ENCODE results near the gene MPL. TPM values are rescaled to one million over a fixed set of nuclear protein-coding genes. Genes with fewer than 3 reads are reported as not detected.
"Not testable (repeated sequence)": the region's sequence is repeated elsewhere in the genome, so short reads cannot be mapped to it uniquely, and the experiment has no call there.

The MPL gene
- total RNA-seq, 1 experiment from 2014 or later, result not detected

- Histone ChIP-seq H3K9me3 (ENCODE audit: low read depth, low read length, poor library complexity, severe bottlenecking) (no peaks in the 10 kb centered on the region), H3K27ac (ENCODE audit: low read depth, low read length, poor library complexity, severe bottlenecking) (peak within 1 kb of the TSS; percentile 89), H3K36me3 (ENCODE audit: insufficient read depth, low read length, poor library complexity, severe bottlenecking) (peaks cover 19% of the 10 kb centered on the region), H3K4me1 (ENCODE audit: insufficient read depth, low read length, poor library complexity, severe bottlenecking) (peaks cover 6% of the 10 kb centered on the region), H3K4me3 (ENCODE audit: low read depth, low read length, poor library complexity, severe bottlenecking) (peak within 1 kb of the TSS; percentile 70), H3K27me3 (replicated peaks; ENCODE audit: insufficient read depth, low read depth, low read length, poor library complexity) (no peaks in the 10 kb centered on the region)
- CTCF ChIA-PET, result interaction anchor here (0.5 to 1.0 kb wide), 3 partner anchors 10 to 141 kb away, joined by 3 to 13 read pairs (median 4); partner anchors contain the start of gene CDC20
- intact Hi-C loops (cut with micrococcal nuclease; ENCODE audit: unreplicated experiment), result no loop called here
- POLR2A ChIA-PET (ENCODE audit: low non-redundant PET), result no interaction called here
- no peak for TF ChIP-seq EZH2 (IDR thresholded peaks at IDR 0.05; ENCODE audit: borderline replicate concordance, low read depth, low read length, poor library complexity, severe bottlenecking)
- TF ChIP-seq, protein P1, sequence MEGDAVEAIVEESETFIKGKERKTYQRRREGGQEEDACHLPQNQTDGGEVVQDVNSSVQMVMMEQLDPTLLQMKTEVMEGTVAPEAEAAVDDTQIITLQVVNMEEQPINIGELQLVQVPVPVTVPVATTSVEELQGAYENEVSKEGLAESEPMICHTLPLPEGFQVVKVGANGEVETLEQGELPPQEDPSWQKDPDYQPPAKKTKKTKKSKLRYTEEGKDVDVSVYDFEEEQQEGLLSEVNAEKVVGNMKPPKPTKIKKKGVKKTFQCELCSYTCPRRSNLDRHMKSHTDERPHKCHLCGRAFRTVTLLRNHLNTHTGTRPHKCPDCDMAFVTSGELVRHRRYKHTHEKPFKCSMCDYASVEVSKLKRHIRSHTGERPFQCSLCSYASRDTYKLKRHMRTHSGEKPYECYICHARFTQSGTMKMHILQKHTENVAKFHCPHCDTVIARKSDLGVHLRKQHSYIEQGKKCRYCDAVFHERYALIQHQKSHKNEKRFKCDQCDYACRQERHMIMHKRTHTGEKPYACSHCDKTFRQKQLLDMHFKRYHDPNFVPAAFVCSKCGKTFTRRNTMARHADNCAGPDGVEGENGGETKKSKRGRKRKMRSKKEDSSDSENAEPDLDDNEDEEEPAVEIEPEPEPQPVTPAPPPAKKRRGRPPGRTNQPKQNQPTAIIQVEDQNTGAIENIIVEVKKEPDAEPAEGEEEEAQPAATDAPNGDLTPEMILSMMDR (conservative IDR thresholded peaks at IDR 0.05; ENCODE audit: low read depth, low read length), result peak; percentile 42
- no TSS peak for BruUV-seq (replicated peaks)
- peak; percentile 89 for DNase-seq (ENCODE audit: low spot score)
Observed at GRCh38 chr1:43367904-43368645, 30.5 kb downstream of the MPL start, which contains the start of gene ELOVL1. TSS of gene ELOVL1 (minus strand) at chr1:43368011. CDS start at chr1:43365609, 2,402 bp downstream.

- BruUV-seq (replicated peaks), result TSS peak; percentile 76
- no peak for DNase-seq (ENCODE audit: low spot score)
- Histone ChIP-seq H3K4me1 (ENCODE audit: insufficient read depth, low read length, poor library complexity, severe bottlenecking) (peaks cover 6% of the 10 kb centered on the region), H3K9me3 (ENCODE audit: low read depth, low read length, poor library complexity, severe bottlenecking) (no peaks in the 10 kb centered on the region), H3K27me3 (replicated peaks; ENCODE audit: insufficient read depth, low read depth, low read length, poor library complexity) (no peaks in the 10 kb centered on the region), H3K4me3 (ENCODE audit: low read depth, low read length, poor library complexity, severe bottlenecking) (peak overlapping the region; percentile 70), H3K27ac (ENCODE audit: low read depth, low read length, poor library complexity, severe bottlenecking) (peak overlapping the region; percentile 89), H3K36me3 (ENCODE audit: insufficient read depth, low read length, poor library complexity, severe bottlenecking) (peaks cover 14% of the 10 kb centered on the region)
- ChIA-PET CTCF (interaction anchor here (1.0 kb wide), 1 partner anchor 142 kb away, joined by 3 read pairs; no protein-coding TSS in a partner anchor), POLR2A (ENCODE audit: low non-redundant PET) (no interaction called here)
- intact Hi-C loops (cut with micrococcal nuclease; ENCODE audit: unreplicated experiment), result no loop called here
- TF ChIP-seq, protein P1 (conservative IDR thresholded peaks at IDR 0.05; ENCODE audit: low read depth, low read length), result no peak
- no peak for TF ChIP-seq EZH2 (IDR thresholded peaks at IDR 0.05; ENCODE audit: borderline replicate concordance, low read depth, low read length, poor library complexity, severe bottlenecking)
Observed at GRCh38 chr1:43368646-43369020, 31.0 kb downstream of the MPL start.

GRCh38 chr1:43369779-43370178 lies 32.2 kb downstream of the MPL start:
- H3K4me1 ChIP-seq (ENCODE audit: insufficient read depth, low read length, poor library complexity, severe bottlenecking); H3K27me3 ChIP-seq (replicated peaks; ENCODE audit: insufficient read depth, low read depth, low read length, poor library complexity); H3K4me3 ChIP-seq (ENCODE audit: low read depth, low read length, poor library complexity, severe bottlenecking); H3K27ac ChIP-seq (ENCODE audit: low read depth, low read length, poor library complexity, severe bottlenecking); BruUV-seq (replicated peaks); H3K9me3 ChIP-seq (ENCODE audit: low read depth, low read length, poor library complexity, severe bottlenecking); DNase-seq (ENCODE audit: low spot score); intact Hi-C loops (cut with micrococcal nuclease; ENCODE audit: unreplicated experiment); H3K36me3 ChIP-seq (ENCODE audit: insufficient read depth, low read length, poor library complexity, severe bottlenecking); POLR2A ChIA-PET (ENCODE audit: low non-redundant PET): not testable (repeated sequence)
- CTCF ChIA-PET, result interaction anchor here (0.9 kb wide), 1 partner anchor 11 kb away, joined by 4 read pairs; the partner anchor contains the start of gene CDC20

Data from A673 (cell line).